CD4-positive, alpha-beta T cell treated with Interleukin-15 for 4 hours (primary cell): ENCODE data around the gene BDP1.
"Not testable (repeated sequence)": the region's sequence is repeated elsewhere in the genome, so short reads cannot be mapped to it uniquely, and the experiment has no call there.

Source experiments
- DNase-seq: peaks from one replicate; pipeline ENCODE4 v3.0.0-alpha.2; 2020; ENCODE audit warnings: low spot score

The BDP1 gene

DNA sequence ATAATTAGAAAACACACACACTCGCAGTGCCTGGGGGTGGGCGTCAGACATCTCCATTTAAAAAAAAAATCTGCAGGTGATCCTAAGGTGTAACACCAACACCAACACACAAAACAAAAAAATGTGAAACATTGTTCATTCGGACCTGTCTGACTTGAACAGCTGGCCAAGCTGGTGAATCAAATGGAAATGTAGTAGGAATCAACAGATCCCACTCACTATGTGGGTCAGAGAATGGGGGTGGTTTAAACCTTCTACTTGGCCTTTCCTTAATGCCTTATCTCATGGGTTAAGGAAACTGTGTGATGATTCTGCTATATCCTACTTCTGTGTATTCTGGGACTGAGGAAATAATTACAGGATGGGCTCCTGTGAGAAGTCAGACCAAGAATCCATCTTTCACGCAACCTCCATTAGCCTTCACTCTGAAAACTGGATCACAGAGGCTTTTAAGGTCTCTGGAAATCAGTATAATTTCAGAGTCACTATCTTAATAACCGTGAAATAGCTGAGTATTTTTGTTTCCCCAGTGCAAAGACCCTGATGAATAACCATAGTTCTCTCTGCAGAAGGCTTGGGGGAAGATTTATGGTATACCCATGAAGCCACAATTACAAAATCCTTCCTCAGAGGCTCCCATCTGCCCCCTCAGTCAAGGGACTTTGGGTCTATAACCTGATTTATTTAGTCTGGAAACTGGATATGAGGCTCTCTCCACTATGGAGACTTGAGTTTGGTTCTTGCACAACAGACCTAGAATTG lies 114.5 kb downstream of the BDP1 start:
- DNase-seq = no peak

DNA sequence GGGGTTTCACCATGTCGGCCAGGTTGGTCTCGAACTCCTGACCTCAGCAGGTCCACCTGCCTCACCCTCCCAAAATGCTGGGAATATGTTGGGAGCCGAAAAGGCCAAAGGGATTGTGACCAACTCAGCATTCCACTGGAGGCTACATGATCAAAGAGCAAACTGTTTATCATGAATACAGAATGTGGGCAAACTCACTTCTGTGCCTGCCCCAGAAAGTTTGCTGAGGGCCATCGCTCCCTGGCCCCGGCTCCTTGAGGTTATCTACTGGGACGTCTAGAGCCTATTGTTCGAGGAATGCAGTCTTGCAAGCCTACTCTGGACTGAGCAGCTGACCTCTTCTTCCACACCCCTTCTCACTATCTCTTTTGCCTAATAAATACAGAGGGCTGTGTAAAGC lies 116.4 kb downstream of the BDP1 start:
- not testable (repeated sequence) for DNase-seq

DNA sequence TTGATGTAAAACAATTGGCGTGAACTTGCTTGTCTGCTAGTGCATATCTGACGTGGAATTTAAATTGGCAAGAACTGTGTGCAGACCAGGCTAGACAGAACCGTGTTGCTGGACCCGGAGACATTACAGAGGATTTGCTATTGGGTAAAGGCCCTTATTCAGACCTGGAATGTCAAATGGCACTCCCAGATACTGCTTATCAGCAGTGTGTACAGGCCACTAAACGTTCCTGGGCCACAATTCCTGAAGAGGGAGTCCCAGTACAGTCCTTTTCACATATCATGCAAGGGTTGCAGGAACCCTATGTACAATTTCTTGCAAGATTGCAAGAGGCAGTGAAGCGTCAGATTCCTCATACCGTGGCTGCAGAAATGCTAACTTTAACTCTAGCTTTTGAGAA lies 118.1 kb downstream of the BDP1 start:
- DNase-seq = no peak

DNA sequence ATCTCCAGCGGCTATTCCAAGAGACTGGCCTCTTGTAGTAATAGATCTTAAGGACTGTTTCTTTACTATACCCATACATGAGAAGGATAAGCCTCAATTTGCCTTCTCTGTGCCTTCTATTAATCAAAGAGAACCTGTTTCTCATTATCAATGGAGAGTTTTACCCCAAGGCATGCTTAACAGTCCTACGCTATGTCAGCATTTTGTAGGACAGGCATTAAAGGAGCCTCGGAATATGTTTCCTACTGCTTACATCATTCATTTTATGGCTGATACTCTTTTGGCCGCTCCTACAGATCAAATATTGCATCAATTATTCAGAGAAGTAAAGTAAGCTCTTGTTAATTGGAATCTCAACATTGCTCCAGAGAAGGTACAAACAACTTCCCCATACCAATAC lies 120.1 kb downstream of the BDP1 start:
- DNase-seq = not testable (repeated sequence)

DNA sequence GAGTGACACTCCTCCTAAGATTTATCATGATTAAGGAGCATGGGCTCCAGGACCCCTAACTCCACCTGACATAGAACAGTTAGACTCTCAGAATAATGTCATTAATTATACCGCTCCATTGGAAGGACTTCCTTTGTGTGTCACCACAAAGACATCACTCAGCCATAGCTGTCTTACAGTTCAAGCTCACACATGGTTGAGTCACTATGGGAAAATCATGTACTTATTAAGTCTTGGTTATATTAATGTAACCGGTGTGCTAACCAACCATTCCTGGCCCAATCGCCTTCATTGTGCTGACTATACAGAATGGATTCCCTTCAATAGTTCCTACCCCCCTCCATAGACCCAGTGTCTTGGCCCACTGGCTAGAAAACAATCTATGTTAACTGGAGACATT lies 120.8 kb downstream of the BDP1 start:
- DNase-seq = no peak

DNA sequence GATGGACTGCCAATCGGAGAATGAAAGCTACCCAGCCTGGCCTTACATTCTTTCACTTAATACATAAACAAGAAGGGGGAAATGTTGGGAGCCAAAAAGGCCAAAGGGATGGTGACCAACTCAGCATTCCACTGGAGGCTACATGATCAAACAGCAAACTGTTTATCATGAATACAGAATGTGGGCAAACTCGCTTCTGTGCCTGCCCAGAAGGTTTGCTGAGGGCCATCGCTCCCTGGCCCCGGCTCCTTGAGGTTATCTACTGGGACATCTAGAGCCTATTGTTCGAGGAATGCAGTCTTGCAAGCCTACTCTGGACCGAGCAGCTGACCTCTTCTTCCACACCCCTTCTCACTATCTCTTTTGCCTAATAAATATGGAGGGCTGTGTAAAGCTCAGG lies 122.4 kb downstream of the BDP1 start:
- not testable (repeated sequence) for DNase-seq

DNA sequence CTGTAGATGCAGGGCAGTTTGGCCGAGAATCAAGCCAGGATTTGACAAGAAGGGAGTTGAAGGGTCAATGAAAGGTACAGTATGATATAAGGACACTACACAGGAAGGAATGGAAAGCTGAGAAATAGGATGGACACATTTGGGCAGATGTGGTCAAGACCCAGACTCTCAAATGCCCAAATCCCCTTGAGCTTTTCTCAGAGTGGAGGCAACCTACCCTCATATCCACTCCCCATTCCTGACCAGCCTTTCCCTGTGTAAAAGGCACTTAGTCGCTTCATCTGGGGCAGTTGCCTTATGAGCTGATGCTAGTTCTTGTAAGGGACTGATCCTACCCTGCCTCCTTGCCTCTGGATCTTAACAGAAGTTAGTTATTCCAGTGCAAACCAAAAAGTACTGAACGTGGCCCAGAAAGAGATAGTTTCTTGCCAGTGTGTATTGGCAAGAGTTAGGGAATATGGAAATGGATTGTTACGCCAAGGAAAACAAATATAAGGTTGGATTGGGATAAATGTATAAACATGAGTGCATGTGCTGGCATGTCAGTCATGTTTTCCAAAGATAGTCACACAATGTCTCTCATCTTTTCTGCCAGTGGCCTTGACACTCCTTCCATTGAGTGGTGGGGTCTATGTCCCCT lies 127.6 kb downstream of the BDP1 start:
- no peak for DNase-seq

DNA sequence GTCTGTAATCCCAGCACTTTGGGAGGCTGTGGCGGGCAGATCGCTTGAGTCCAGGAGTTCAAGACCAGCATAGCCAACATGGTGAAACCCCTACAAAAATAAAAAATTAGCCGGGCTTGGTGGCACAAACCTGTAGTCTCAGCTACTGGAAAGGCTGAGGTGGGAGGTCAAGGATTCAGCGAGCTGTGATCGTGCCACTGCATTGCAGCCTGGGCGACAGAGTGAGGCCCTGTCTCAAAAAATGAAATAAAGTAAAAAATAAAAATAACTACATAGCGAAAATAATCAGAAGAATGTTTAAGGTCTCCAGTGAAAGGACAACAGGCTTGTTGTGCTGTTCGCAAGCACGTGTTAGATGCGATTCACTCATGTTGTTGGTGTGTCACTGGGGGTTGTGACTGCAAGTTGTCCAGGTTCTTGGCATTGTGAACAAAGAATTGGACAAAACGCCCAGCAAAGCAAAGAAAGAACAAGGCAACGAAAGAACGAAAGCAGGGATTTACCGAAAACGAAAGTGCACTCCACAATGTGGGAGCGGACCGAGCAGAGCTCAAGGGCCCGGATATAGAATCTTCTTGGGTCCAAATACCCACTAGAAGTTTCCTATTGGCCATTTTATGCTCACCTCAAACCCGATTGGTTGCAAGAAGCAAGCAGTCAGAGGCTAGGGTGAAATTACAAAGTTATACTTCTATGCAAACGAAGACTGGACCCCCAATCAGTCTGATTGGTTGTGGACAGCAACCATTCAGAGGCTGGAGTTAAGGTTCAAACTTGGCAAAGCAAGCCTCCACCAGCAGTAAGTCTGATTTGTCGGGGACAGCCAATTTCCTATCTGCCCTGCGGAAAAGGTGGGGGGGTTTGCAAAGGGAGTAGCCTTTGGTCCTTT lies 130.8 kb downstream of the BDP1 start:
- DNase-seq = peak; percentile 10

DNA sequence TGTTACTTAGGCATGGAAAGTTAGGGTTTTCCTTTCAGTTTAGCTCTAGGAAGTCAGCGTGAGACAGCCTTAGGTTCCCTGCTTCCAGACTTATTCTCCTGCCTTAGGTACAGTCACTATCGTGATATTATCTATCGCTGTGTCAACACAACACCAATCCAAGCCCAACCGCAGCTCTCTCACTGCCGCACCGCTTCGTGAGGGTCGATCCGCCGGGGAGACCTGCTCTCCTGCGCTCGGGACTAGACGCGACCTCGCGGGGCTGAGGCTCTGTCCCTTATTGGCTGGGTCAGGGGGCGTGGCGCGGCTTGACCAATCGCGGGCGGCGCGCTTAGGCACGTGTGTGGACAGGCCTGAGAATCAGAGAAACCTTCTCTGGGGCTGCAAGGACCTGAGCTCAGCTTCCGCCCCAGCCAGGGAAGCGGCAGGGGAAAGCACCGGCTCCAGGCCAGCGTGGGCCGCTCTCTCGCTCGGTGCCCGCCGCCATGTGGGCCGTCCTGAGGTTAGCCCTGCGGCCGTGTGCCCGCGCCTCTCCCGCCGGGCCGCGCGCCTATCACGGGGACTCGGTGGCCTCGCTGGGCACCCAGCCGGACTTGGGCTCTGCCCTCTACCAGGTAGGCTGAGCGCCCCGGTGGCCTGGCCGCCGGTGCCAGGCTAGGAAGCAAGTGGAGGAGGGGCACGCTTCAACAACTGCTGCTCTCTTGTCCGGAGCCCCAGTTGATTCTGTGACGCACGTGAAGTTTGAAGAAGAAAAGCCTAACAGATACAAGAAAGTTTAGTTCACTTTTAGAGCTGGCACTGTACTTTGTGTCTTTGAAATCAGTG lies 131.7 kb downstream of the BDP1 start, which contains the start of gene MCCC2:
MCCC2 (plus strand) TSS at position 400 of the 825 bp plus-strand sequence; CDS start at position 486, 86 bp downstream.
- DNase-seq = peak; percentile 96

DNA sequence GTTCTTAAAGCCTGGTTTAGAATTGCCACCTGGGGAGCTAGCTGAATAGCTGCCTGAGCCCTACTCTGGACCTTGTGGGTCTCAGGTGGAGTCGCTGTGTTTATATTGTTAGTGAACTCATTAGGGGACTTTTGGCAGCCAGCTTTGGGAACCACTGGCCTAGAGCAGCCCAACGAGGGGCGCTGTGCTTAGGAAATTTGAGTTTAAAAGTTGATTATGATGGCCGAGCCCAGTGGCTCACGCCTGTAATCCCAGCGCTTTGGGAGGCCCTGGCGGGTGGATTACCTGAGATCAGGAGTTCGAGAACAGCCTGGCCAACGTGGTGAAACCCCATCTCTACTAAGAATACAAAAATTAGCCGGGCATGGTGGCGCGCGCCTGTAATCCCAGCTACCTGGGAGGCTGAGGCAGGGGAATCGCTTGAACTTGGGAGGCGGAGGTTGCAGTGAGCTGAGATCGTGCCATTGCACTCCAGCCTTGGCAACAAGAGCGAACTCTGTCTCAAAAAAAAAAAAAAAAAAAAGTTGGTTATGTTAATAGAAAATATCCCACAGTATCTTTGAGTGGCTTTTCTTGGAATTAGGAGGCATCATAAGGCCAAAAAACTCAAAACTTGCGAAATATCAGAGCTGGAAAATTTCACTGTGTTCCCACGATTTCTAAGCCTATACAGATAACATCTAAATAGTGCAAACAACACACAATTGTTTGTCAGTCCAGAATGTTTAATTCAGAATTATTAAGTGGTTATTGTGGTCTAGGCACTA lies 132.5 kb downstream of the BDP1 start:
- DNase-seq = no peak

DNA sequence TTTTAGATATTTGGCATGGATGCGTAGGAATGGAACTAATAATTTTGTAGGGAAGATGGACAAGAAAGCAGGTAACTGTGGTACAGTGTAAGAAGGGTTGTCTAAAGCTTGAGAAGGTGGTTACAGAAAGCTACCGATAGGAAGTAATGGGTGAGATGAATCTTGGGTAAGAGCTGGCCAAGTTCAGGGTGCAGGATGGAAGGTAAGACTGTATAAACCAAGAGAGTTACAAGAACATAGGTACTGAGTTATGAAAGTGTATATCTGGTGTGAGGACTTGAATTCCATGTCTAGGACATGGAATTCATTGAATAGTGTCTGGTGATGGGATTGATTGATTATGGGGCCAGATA lies 133.1 kb downstream of the BDP1 start:
- DNase-seq = no peak

DNA sequence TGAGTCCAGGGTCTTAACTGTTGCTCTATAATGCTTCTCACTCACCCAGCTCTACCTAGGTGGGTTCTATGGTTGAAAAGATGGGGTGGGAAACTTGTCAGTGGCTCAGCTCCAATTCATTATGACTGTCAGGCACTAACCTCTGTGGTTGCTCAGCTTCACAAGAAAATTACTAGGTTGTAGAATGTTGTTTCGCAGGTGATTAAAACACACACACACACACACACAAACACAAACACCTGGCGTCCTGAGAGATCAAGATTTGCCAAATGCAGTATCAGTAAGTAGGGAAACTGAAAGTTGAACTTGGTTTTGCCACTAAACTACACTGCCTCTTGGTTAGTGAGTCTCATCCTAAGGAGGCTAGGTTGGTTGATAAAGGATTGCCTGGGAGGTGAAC lies 134.5 kb downstream of the BDP1 start:
- no peak for DNase-seq

DNA sequence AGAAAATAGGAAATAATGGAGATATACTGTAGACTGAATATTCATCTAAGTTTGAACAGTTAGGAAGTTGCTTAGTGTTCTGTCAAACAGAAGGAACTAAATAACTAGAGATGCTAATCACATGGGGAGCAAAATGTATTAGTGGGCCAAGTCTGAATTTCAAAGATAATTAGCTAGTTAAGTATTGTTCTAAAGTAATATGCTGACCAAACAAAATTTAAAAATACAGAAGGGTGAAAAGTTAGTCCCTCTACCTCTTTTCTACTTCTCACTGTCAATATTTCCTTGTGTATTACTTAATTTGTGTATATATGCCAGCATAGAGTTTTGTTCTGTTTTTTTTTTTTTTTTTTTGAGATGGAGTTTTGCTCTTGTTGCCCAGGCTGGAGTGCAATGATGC lies 135.6 kb downstream of the BDP1 start:
- no peak for DNase-seq

DNA sequence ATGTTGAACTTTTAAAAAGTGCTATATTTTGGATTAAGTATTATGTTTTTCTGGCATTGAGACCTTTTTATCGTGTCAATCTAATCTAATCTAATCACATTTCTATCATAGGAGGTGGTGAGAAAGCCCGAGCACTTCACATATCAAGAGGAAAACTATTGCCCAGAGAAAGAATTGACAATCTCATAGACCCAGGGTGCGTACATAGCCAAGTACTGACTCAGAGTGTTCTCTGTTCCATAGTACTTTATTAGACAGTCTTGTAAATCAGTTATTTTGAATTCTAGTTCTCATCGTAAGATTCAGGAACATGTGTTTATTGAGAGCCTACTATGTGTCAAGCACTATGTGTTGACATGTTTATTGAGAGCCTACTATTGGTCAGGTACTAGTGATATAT lies 140.7 kb downstream of the BDP1 start:
- no peak for DNase-seq

DNA sequence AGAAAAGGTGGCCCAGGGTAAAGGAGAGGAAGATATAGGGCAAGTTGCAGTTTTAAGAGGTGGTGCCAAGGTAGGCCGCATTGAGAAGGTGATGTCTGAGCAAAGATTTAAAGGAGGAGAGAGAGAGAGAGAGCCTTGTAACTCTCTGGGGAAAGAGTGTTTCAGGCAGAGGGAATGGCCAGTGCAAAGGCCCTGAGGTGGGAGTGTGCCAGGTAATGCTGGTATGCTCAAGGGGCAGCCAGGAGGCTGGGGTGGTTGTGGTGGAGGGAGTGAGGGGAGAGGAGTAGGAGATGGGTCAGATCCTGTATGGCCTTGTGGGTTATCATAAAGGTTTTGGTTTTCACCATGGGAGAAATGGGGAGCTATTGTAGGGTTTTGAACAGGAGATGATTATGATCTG lies 141.6 kb downstream of the BDP1 start:
- DNase-seq = no peak

DNA sequence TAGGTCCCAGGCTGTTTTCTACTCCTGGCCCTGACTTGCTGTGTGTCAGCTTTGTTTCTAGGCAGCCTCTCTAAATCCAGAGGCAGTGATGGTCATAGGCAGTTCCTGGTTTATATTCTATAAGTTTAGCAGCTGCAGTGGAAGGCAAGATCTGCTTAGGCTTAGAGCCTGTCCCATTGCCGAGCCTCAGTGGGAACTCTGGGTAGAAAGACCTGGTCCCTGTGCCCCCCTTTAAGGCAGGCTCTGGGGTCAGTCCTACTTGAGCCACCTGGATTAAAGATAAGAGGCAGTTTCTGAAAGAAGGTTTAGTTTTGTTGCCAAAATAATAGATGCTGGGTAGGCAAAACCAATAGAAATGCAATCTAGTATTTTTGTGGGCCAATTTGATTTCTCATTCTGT lies 145.3 kb downstream of the BDP1 start:
- DNase-seq = no peak

DNA sequence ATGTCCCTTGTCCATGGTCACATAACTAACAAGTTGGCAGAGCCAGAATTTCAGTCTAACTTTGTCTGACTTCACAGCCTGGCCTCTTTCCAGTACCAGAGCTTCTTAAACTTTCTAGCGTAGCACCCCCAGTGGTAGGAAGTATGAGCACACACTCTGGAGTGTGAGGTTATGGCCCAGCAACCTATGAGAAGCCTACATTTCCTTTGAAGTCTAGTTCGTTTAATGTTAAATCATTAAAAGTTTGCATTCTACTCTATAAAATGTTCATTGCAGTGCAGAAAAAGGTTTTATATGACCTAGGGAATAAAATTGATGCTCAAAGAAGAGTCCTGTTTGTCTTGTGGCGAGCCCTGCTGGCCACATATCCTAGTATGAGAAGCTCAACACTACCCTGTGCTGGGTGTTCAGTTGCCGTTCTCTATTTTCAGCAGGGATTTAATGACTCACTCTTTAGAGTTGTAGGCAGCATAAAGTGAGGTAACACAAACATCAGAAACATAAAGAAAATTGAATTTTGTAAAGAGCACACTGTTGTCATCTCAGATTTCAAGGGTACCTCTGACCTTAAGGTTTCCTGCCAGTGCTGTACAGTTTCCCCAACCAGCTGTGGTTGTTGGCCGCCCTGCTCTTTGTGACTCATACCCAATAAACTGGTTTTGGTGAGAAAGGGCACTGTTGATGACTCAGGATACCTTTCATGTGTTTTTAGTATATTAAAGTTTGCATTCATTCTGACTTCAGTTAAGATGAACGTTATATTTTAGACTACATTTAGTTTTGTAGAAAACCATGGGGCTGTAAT lies 146.0 kb downstream of the BDP1 start:
- peak; percentile 91 for DNase-seq

DNA sequence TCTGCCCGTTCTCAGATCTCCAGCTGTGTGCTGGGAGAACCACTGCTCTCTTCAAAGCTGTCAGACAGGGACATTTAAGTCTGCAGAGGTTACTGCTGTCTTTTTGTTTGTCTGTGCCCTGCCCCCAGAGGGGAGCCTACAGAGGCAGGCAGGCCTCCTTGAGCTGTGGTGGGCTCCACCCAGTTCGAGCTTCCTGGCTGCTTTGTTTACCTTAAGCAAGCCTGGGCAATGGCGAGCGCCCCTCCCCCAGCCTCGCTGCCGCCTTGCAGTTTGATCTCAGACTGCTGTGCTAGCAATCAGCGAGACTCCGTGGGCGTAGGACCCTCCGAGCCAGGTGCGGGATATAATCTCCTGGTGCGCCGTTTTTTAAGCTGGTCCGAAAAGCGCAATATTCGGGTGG lies 154.5 kb downstream of the BDP1 start:
- DNase-seq = not testable (repeated sequence)

DNA sequence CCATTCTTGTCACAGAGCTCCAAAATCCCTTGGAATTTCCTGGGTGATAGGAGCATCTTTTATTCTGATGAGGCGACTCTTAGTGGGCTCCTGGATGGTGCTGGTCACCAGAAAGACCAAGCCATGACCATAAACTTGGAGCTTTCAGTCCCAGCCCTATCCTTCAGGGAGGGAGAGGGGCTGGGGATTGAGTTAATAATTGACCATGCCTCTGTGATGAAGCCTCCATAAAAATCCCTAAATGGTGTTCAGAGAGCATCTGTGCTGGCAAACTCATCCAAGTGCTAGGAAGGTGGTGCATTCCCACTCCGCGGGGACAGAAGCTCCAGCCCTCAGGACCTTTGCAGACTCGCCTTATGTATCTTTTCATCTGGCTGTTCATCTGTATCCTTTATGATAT lies 160.4 kb downstream of the BDP1 start:
- DNase-seq = no peak
